ENCODE measurements around the gene TSPO.
"Not testable (repeated sequence)": the region's sequence is repeated elsewhere in the genome, so short reads cannot be mapped to it uniquely, and the experiment has no call there.

Gene TSPO

GRCh38 chr22:43151251-43152002, at the start of gene TSPO:
TSS of gene TSPO (plus strand) at chr22:43151559. CDS start at chr22:43159239, 7,680 bp downstream.
- H3K9me3 Mint-ChIP-seq (ENCODE audit: low read depth) = no peaks in the 10 kb centered on the region
- no peaks in the 10 kb centered on the region for H3K36me3 Mint-ChIP-seq
- peaks cover 20% of the 10 kb centered on the region for H3K4me1 Mint-ChIP-seq (ENCODE audit: low read depth)
- peak within 1 kb of the TSS; percentile 88 for H3K27ac Mint-ChIP-seq
- no peaks in the 10 kb centered on the region for H3K27me3 Mint-ChIP-seq
- peak within 1 kb of the TSS; percentile 93 for H3K4me3 Mint-ChIP-seq

- H3K27ac Mint-ChIP-seq; H3K36me3 Mint-ChIP-seq; H3K9me3 Mint-ChIP-seq (ENCODE audit: low read depth): not testable (repeated sequence)
These were observed 47.2 kb upstream of the TSPO start for GRCh38 chr22:43104056-43104625.

GRCh38 chr22:43104950-43105349, 46.4 kb upstream of the TSPO start:
- not testable (repeated sequence) for H3K4me1 Mint-ChIP-seq (ENCODE audit: low read depth); H3K27me3 Mint-ChIP-seq; H3K36me3 Mint-ChIP-seq; H3K9me3 Mint-ChIP-seq (ENCODE audit: low read depth); H3K4me3 Mint-ChIP-seq; H3K27ac Mint-ChIP-seq

More at GRCh38 chr22:43104056-43104625, 47.2 kb upstream of the TSPO start:
- H3K27me3 Mint-ChIP-seq; H3K4me3 Mint-ChIP-seq; H3K4me1 Mint-ChIP-seq (ENCODE audit: low read depth): not testable (repeated sequence)

GRCh38 chr22:43106302-43106701, 45.1 kb upstream of the TSPO start:
- Mint-ChIP-seq H3K27ac (no peak overlapping the region), H3K4me3 (no peak overlapping the region), H3K36me3 (no peaks in the 10 kb centered on the region), H3K27me3 (no peaks in the 10 kb centered on the region), H3K9me3 (ENCODE audit: low read depth) (no peaks in the 10 kb centered on the region), H3K4me1 (ENCODE audit: low read depth) (peaks cover 10% of the 10 kb centered on the region)

- H3K4me1 Mint-ChIP-seq (ENCODE audit: low read depth) = peaks cover 5% of the 10 kb centered on the region
- no peak overlapping the region for H3K27ac Mint-ChIP-seq
- H3K9me3 Mint-ChIP-seq (ENCODE audit: low read depth) = no peaks in the 10 kb centered on the region
- no peaks in the 10 kb centered on the region for H3K36me3 Mint-ChIP-seq
- no peaks in the 10 kb centered on the region for H3K27me3 Mint-ChIP-seq
- peak overlapping the region; percentile 33 for H3K4me3 Mint-ChIP-seq
These were observed 41.8 kb upstream of the TSPO start for GRCh38 chr22:43109511-43109910.

GRCh38 chr22:43109921-43110443, 41.4 kb upstream of the TSPO start:
- H3K4me1 Mint-ChIP-seq (ENCODE audit: low read depth) = peaks cover 5% of the 10 kb centered on the region
- H3K36me3 Mint-ChIP-seq = no peaks in the 10 kb centered on the region
- no peaks in the 10 kb centered on the region for H3K27me3 Mint-ChIP-seq
- no peaks in the 10 kb centered on the region for H3K9me3 Mint-ChIP-seq (ENCODE audit: low read depth)
- H3K27ac Mint-ChIP-seq = no peak overlapping the region
- H3K4me3 Mint-ChIP-seq = peak overlapping the region; percentile 86

GRCh38 chr22:43110444-43110926, 40.9 kb upstream of the TSPO start, which contains the start of gene BIK:
TSS of gene BIK (plus strand) at chr22:43110750. CDS start at chr22:43124023, 13,273 bp downstream.
- no peaks in the 10 kb centered on the region for H3K27me3 Mint-ChIP-seq
- H3K4me1 Mint-ChIP-seq (ENCODE audit: low read depth) = peaks cover 5% of the 10 kb centered on the region
- no peaks in the 10 kb centered on the region for H3K36me3 Mint-ChIP-seq
- H3K27ac Mint-ChIP-seq = no peak within 1 kb of the TSS
- no peaks in the 10 kb centered on the region for H3K9me3 Mint-ChIP-seq (ENCODE audit: low read depth)
- H3K4me3 Mint-ChIP-seq = peak within 1 kb of the TSS; percentile 86

- no peaks in the 10 kb centered on the region for H3K27me3 Mint-ChIP-seq
- no peaks in the 10 kb centered on the region for H3K36me3 Mint-ChIP-seq
- peaks cover 5% of the 10 kb centered on the region for H3K4me1 Mint-ChIP-seq (ENCODE audit: low read depth)
- no peaks in the 10 kb centered on the region for H3K9me3 Mint-ChIP-seq (ENCODE audit: low read depth)
- H3K27ac Mint-ChIP-seq = no peak overlapping the region
- H3K4me3 Mint-ChIP-seq = peak overlapping the region; percentile 78
These were observed 40.3 kb upstream of the TSPO start for GRCh38 chr22:43110927-43111623.

GRCh38 chr22:43113526-43114251, 37.7 kb upstream of the TSPO start:
- Mint-ChIP-seq H3K27me3 (no peaks in the 10 kb centered on the region), H3K36me3 (no peaks in the 10 kb centered on the region)

GRCh38 chr22:43114958-43115357, 36.4 kb upstream of the TSPO start:
- H3K36me3 Mint-ChIP-seq = no peaks in the 10 kb centered on the region
- no peaks in the 10 kb centered on the region for H3K27me3 Mint-ChIP-seq
- no peak overlapping the region for H3K4me3 Mint-ChIP-seq
- H3K27ac Mint-ChIP-seq = no peak overlapping the region
- no peaks in the 10 kb centered on the region for H3K9me3 Mint-ChIP-seq (ENCODE audit: low read depth)
- H3K4me1 Mint-ChIP-seq (ENCODE audit: low read depth) = peaks cover 5% of the 10 kb centered on the region

More at GRCh38 chr22:43113526-43114251, 37.7 kb upstream of the TSPO start:
- H3K27ac Mint-ChIP-seq = no peak overlapping the region
- H3K4me1 Mint-ChIP-seq (ENCODE audit: low read depth) = peaks cover 5% of the 10 kb centered on the region
- H3K9me3 Mint-ChIP-seq (ENCODE audit: low read depth) = no peaks in the 10 kb centered on the region
- no peak overlapping the region for H3K4me3 Mint-ChIP-seq

GRCh38 chr22:43116932-43117331, 34.4 kb upstream of the TSPO start:
- Mint-ChIP-seq H3K27me3 (no peaks in the 10 kb centered on the region), H3K36me3 (no peaks in the 10 kb centered on the region), H3K9me3 (ENCODE audit: low read depth) (no peaks in the 10 kb centered on the region), H3K4me3 (no peak overlapping the region), H3K27ac (no peak overlapping the region), H3K4me1 (ENCODE audit: low read depth) (no peaks in the 10 kb centered on the region)

- no peak overlapping the region for H3K4me3 Mint-ChIP-seq
- no peaks in the 10 kb centered on the region for H3K36me3 Mint-ChIP-seq
- no peaks in the 10 kb centered on the region for H3K9me3 Mint-ChIP-seq (ENCODE audit: low read depth)
- H3K27me3 Mint-ChIP-seq = no peaks in the 10 kb centered on the region
- H3K4me1 Mint-ChIP-seq (ENCODE audit: low read depth) = no peaks in the 10 kb centered on the region
- no peak overlapping the region for H3K27ac Mint-ChIP-seq
These were observed 33.1 kb upstream of the TSPO start for GRCh38 chr22:43118024-43118849.

GRCh38 chr22:43118953-43119458, 32.4 kb upstream of the TSPO start:
- no peaks in the 10 kb centered on the region for H3K36me3 Mint-ChIP-seq

More at GRCh38 chr22:43118953-43119458, 32.4 kb upstream of the TSPO start:
- Mint-ChIP-seq H3K27me3 (no peaks in the 10 kb centered on the region), H3K27ac (no peak overlapping the region), H3K9me3 (ENCODE audit: low read depth) (no peaks in the 10 kb centered on the region), H3K4me3 (no peak overlapping the region), H3K4me1 (ENCODE audit: low read depth) (no peaks in the 10 kb centered on the region)
